ENCODE data around the gene PGAM1. TPM values are rescaled to one million over a fixed set of nuclear protein-coding genes. Genes with fewer than 3 reads are reported as not detected.

Gene PGAM1
- total RNA-seq (2014; rRNA removed; shearing (Covaris generic)): 385 and 387 TPM in 2 replicates

GRCh38 chr10:97425964-97426775 is at the start of gene PGAM1:
TSS of gene PGAM1 (plus strand) at chr10:97426191. CDS start at chr10:97426308, 117 bp downstream.

GRCh38 chr10:97400665-97401454 is 25.1 kb upstream of the PGAM1 start, which contains the start of gene RRP12:
TSS of gene RRP12 (minus strand) at chr10:97401340. CDS start at chr10:97401231, 109 bp downstream.

GRCh38 chr10:97445722-97446639 is 20.0 kb downstream of the PGAM1 start, which contains the start of the genes EXOSC1 and ZDHHC16:
TSS of gene EXOSC1 (minus strand) at chr10:97446006. CDS start at chr10:97445985, 21 bp downstream.
TSS of gene ZDHHC16 (plus strand) at chr10:97446175. CDS start at chr10:97451676, 5,501 bp downstream.

Small RNA genes lying within 50 kb of the gene (small RNA-seq; reads per million reads assigned to genes)
- gene RF00019: not detected

Other genes with a start within 250 kb of the PGAM1 start
- 0.03 TPM in 1 of 2 replicates, not detected in the other for gene SLIT1, start 240.2 kb upstream of the PGAM1 start, total RNA-seq (2014; rRNA removed; shearing (Covaris generic))
- 11.8 and 11.9 TPM in 2 replicates for gene ARHGAP19, start 133.6 kb upstream of the PGAM1 start, total RNA-seq (2014; rRNA removed; shearing (Covaris generic))
- gene FRAT1, start 106.9 kb upstream of the PGAM1 start, total RNA-seq (2014; rRNA removed; shearing (Covaris generic)): 4.5 and 5.4 TPM in 2 replicates
- 21.3 and 21.7 TPM in 2 replicates for gene FRAT2, start 91.5 kb upstream of the PGAM1 start, total RNA-seq (2014; rRNA removed; shearing (Covaris generic))
- gene RRP12, start 24.9 kb upstream of the PGAM1 start, total RNA-seq (2014; rRNA removed; shearing (Covaris generic)): 130 and 131 TPM in 2 replicates
- gene EXOSC1, start 19.8 kb downstream of the PGAM1 start, total RNA-seq (2014; rRNA removed; shearing (Covaris generic)): 49.7 and 58.5 TPM in 2 replicates
- gene ZDHHC16, start 20.0 kb downstream of the PGAM1 start, total RNA-seq (2014; rRNA removed; shearing (Covaris generic)): 35.8 and 46.0 TPM in 2 replicates
- 83.7 and 120 TPM in 2 replicates for gene MMS19, start 72.2 kb downstream of the PGAM1 start, total RNA-seq (2014; rRNA removed; shearing (Covaris generic))
- gene UBTD1, start 72.7 kb downstream of the PGAM1 start, total RNA-seq (2014; rRNA removed; shearing (Covaris generic)): 16.2 and 24.7 TPM in 2 replicates
- 0.37 and 0.57 TPM in 2 replicates for gene ANKRD2, start 146.6 kb downstream of the PGAM1 start, total RNA-seq (2014; rRNA removed; shearing (Covaris generic))
- gene HOGA1, start 158.2 kb downstream of the PGAM1 start, total RNA-seq (2014; rRNA removed; shearing (Covaris generic)): 1.7 and 1.9 TPM in 2 replicates
- 0.15 and 0.56 TPM in 2 replicates for gene C10orf62, start 163.5 kb downstream of the PGAM1 start, total RNA-seq (2014; rRNA removed; shearing (Covaris generic))
- 15.1 and 15.9 TPM in 2 replicates for gene MORN4, start 207.3 kb downstream of the PGAM1 start, total RNA-seq (2014; rRNA removed; shearing (Covaris generic))
- gene PI4K2A, start 214.5 kb downstream of the PGAM1 start, total RNA-seq (2014; rRNA removed; shearing (Covaris generic)): 21.3 and 22.8 TPM in 2 replicates